PC-9 (cell line): Measurements from ENCODE around the gene CACNB4.

Experiments
- EZH2 ChIP-seq: fragments of 200-600 bp; sonication (generic); IDR thresholded peaks from 2 replicates; pipeline ENCODE4 v1.8.0; 2017; ENCODE audit warnings: antibody characterized with exemption, low read depth
- TF ChIP-seq, protein P1 (sequence below): fragments of 200-600 bp; sonication (generic); conservative IDR thresholded peaks from 2 replicates; pipeline ENCODE4 v1.6.1; 2017; ENCODE audit warnings: mixed run types, antibody characterized with exemption, mild to moderate bottlenecking, moderate library complexity

DNA sequence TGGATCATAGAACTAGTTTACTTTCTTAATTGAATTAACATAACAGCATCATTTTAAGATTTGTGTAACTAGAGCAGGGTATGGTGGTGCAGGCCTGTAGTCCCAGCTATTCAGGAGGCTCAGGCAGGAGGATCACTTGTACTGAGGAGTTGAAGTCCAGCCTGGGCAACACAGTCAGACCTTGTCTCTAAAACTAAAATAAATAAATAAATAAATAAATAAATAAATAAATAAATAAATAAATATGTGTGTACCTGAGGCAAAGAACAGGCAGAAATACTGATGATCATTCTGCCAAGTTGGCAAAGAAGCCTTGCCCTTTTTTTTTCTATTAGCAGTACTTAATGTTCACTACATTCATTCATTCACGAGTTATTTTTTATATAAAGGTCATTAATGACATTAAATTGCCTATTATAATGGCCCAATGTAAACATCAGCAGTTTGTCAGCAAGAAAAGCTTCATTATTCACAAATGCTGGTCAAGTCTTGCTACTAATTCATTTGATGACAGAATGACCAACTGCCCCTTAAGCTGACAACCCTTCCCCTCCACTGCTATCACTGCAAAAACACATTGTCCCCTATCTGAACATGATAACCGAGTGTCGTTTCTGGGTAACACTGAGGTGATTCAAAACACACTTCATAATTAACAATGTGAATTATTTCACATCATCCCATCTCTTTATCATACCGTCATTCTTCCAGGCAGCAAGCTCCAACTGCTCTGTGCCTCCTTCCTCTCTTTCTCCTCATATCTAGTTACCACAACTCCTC is 309.6 kb downstream of the CACNB4 start:
- no peak for TF ChIP-seq EZH2
- TF ChIP-seq, protein P1, sequence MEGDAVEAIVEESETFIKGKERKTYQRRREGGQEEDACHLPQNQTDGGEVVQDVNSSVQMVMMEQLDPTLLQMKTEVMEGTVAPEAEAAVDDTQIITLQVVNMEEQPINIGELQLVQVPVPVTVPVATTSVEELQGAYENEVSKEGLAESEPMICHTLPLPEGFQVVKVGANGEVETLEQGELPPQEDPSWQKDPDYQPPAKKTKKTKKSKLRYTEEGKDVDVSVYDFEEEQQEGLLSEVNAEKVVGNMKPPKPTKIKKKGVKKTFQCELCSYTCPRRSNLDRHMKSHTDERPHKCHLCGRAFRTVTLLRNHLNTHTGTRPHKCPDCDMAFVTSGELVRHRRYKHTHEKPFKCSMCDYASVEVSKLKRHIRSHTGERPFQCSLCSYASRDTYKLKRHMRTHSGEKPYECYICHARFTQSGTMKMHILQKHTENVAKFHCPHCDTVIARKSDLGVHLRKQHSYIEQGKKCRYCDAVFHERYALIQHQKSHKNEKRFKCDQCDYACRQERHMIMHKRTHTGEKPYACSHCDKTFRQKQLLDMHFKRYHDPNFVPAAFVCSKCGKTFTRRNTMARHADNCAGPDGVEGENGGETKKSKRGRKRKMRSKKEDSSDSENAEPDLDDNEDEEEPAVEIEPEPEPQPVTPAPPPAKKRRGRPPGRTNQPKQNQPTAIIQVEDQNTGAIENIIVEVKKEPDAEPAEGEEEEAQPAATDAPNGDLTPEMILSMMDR: no peak
